ENCODE data around the gene REEP6. TPM values are rescaled to one million over a fixed set of nuclear protein-coding genes. Genes with fewer than 3 reads are reported as not detected.

The REEP6 gene
- total RNA-seq (2021; ENCODE audit: unreplicated experiment) = 9.2 TPM
- polyA plus RNA-seq (2012; ENCODE audit: insufficient read length) = 15.8 TPM
- percentile 33 among the genes with signal in this experiment for Bru-seq, nascent RNA
- percentile 24 among the genes with signal in this experiment for BruChase-seq, experiment 1, labeled RNA remaining after a 2-hour chase
- percentile 40 among the genes with signal in this experiment for BruChase-seq, experiment 2, labeled RNA remaining after a 6-hour chase
- long read RNA-seq, transcript REEP6-201 (5 exons, 1,794 nt) = major isoform, 16 of 20 reads
- long read RNA-seq, partial matches to known transcripts = 1 of 20 reads
- long read RNA-seq, other reads (novel, unspliced or antisense) = 3 of 20 reads

- ATAC-seq = peak; percentile 15
- H3K4me3 ChIP-seq (ENCODE audit: low read depth in 2 of 2, low read length in 2 of 2) = peak within 1 kb of the TSS; percentile 55 to 65
- no peaks in the 10 kb centered on the region; the same call in 1 of the 2 replicates for H3K36me3 ChIP-seq (ENCODE audit: control insufficient read depth, insufficient read depth, low read length)
- no TSS peak for BruUV-seq (replicated peaks)
- no peaks in the 10 kb centered on the region; the same call in 1 of the 2 replicates for H3K4me1 ChIP-seq (ENCODE audit: control insufficient read depth, insufficient read depth, low read length)
- no peaks in the 10 kb centered on the region for H3K27me3 ChIP-seq (ENCODE audit: control insufficient read depth, insufficient read depth, low read length)
- POLR2A ChIA-PET = interaction anchor here (0.6 to 0.7 kb wide), 2 partner anchors 13 to 500 kb away, joined by 8 to 19 read pairs; no protein-coding TSS in a partner anchor
- CTCF ChIA-PET = interaction anchor here (0.6 kb wide), 1 partner anchor 465 kb away, joined by 8 read pairs; no protein-coding TSS in a partner anchor
- no peaks in the 10 kb centered on the region for H3K9me3 ChIP-seq (ENCODE audit: control insufficient read depth, insufficient read depth, low read depth, low read length)
- in situ Hi-C loops (cut with HindIII; ENCODE audit: low pct_unique_long_range_greater_than_20kb, low sequenced_read_pairs) = no loop called here
- DNase-seq (ENCODE audit: low read depth, low spot score) = no peak
- H3K27ac ChIP-seq (ENCODE audit: low read length) = peak within 1 kb of the TSS; percentile 79
- intact Hi-C loops (cut with micrococcal nuclease; ENCODE audit: unreplicated experiment) = no loop called here
- TF ChIP-seq POLR2AphosphoS5 (IDR thresholded peaks at IDR 0.05; ENCODE audit: low read depth, low read length) = no peak
- TF ChIP-seq, protein P1, sequence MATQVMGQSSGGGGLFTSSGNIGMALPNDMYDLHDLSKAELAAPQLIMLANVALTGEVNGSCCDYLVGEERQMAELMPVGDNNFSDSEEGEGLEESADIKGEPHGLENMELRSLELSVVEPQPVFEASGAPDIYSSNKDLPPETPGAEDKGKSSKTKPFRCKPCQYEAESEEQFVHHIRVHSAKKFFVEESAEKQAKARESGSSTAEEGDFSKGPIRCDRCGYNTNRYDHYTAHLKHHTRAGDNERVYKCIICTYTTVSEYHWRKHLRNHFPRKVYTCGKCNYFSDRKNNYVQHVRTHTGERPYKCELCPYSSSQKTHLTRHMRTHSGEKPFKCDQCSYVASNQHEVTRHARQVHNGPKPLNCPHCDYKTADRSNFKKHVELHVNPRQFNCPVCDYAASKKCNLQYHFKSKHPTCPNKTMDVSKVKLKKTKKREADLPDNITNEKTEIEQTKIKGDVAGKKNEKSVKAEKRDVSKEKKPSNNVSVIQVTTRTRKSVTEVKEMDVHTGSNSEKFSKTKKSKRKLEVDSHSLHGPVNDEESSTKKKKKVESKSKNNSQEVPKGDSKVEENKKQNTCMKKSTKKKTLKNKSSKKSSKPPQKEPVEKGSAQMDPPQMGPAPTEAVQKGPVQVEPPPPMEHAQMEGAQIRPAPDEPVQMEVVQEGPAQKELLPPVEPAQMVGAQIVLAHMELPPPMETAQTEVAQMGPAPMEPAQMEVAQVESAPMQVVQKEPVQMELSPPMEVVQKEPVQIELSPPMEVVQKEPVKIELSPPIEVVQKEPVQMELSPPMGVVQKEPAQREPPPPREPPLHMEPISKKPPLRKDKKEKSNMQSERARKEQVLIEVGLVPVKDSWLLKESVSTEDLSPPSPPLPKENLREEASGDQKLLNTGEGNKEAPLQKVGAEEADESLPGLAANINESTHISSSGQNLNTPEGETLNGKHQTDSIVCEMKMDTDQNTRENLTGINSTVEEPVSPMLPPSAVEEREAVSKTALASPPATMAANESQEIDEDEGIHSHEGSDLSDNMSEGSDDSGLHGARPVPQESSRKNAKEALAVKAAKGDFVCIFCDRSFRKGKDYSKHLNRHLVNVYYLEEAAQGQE (IDR thresholded peaks at IDR 0.05; ENCODE audit: insufficient read depth in 1 of 2, low read depth in 2 of 2, low read length in 1 of 2) = no peak
- no peak for TF ChIP-seq SIN3A (IDR thresholded peaks at IDR 0.05; ENCODE audit: borderline replicate concordance, insufficient read depth, low read depth, low read length)
- TF ChIP-seq TCF7L2 (IDR thresholded peaks at IDR 0.05; ENCODE audit: low read depth, low read length) = no peak
- TF ChIP-seq, protein P2, sequence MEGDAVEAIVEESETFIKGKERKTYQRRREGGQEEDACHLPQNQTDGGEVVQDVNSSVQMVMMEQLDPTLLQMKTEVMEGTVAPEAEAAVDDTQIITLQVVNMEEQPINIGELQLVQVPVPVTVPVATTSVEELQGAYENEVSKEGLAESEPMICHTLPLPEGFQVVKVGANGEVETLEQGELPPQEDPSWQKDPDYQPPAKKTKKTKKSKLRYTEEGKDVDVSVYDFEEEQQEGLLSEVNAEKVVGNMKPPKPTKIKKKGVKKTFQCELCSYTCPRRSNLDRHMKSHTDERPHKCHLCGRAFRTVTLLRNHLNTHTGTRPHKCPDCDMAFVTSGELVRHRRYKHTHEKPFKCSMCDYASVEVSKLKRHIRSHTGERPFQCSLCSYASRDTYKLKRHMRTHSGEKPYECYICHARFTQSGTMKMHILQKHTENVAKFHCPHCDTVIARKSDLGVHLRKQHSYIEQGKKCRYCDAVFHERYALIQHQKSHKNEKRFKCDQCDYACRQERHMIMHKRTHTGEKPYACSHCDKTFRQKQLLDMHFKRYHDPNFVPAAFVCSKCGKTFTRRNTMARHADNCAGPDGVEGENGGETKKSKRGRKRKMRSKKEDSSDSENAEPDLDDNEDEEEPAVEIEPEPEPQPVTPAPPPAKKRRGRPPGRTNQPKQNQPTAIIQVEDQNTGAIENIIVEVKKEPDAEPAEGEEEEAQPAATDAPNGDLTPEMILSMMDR (IDR thresholded peaks at IDR 0.05) = no peak
These were observed at the start of gene REEP6 for GRCh38 chr19:1491114-1491848. REEP6 (plus strand) TSS chr19:1491181; CDS start chr19:1491270, 89 bp downstream.

GRCh38 chr19:1441677-1442438, 49.1 kb upstream of the REEP6 start:
- H3K27ac ChIP-seq (ENCODE audit: low read length) = peak overlapping the region; percentile 89
- no peak for DNase-seq (ENCODE audit: low read depth, low spot score)
- intact Hi-C loops (cut with micrococcal nuclease; ENCODE audit: unreplicated experiment) (no loop called here), in situ Hi-C loops (cut with HindIII; ENCODE audit: low pct_unique_long_range_greater_than_20kb, low sequenced_read_pairs) (no loop called here)
- no peaks in the 10 kb centered on the region for H3K9me3 ChIP-seq (ENCODE audit: control insufficient read depth, insufficient read depth, low read depth, low read length)
- H3K4me1 ChIP-seq (ENCODE audit: control insufficient read depth, insufficient read depth, low read length) = peaks cover 46% of the 10 kb centered on the region
- TF ChIP-seq, protein P2 (IDR thresholded peaks at IDR 0.05) = no peak
- 0 out of 2 replicates have a peak, but pooled peaks have one; percentile 33 for TF ChIP-seq POLR2AphosphoS5 (IDR thresholded peaks at IDR 0.05; ENCODE audit: low read depth, low read length)
- BruUV-seq (replicated peaks) = no TSS peak
- no peak overlapping the region; a peak in 1 of 4 replicates for H3K4me3 ChIP-seq (ENCODE audit: low read depth in 2 of 2, low read length in 2 of 2)
- H3K36me3 ChIP-seq (ENCODE audit: control insufficient read depth, insufficient read depth, low read length) = peaks cover 6% of the 10 kb centered on the region
- CTCF ChIA-PET = no interaction called here
- ATAC-seq = no peak
- H3K27me3 ChIP-seq (ENCODE audit: control insufficient read depth, insufficient read depth, low read length) = no peaks in the 10 kb centered on the region
- POLR2A ChIA-PET = no interaction called here

All from Panc1 (cell line).